NCI-H128 (cell line): ENCODE results near the gene CASZ1.

ENCODE experiments used
- DNase-seq: peaks from one replicate; lab custom pipeline; 2025; ENCODE audit not compliant: unreplicated experiment; lab: John Stamatoyannopoulos, UW

Gene CASZ1, protein sequence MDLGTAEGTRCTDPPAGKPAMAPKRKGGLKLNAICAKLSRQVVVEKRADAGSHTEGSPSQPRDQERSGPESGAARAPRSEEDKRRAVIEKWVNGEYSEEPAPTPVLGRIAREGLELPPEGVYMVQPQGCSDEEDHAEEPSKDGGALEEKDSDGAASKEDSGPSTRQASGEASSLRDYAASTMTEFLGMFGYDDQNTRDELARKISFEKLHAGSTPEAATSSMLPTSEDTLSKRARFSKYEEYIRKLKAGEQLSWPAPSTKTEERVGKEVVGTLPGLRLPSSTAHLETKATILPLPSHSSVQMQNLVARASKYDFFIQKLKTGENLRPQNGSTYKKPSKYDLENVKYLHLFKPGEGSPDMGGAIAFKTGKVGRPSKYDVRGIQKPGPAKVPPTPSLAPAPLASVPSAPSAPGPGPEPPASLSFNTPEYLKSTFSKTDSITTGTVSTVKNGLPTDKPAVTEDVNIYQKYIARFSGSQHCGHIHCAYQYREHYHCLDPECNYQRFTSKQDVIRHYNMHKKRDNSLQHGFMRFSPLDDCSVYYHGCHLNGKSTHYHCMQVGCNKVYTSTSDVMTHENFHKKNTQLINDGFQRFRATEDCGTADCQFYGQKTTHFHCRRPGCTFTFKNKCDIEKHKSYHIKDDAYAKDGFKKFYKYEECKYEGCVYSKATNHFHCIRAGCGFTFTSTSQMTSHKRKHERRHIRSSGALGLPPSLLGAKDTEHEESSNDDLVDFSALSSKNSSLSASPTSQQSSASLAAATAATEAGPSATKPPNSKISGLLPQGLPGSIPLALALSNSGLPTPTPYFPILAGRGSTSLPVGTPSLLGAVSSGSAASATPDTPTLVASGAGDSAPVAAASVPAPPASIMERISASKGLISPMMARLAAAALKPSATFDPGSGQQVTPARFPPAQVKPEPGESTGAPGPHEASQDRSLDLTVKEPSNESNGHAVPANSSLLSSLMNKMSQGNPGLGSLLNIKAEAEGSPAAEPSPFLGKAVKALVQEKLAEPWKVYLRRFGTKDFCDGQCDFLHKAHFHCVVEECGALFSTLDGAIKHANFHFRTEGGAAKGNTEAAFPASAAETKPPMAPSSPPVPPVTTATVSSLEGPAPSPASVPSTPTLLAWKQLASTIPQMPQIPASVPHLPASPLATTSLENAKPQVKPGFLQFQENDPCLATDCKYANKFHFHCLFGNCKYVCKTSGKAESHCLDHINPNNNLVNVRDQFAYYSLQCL (N-terminal part only)

DNA sequence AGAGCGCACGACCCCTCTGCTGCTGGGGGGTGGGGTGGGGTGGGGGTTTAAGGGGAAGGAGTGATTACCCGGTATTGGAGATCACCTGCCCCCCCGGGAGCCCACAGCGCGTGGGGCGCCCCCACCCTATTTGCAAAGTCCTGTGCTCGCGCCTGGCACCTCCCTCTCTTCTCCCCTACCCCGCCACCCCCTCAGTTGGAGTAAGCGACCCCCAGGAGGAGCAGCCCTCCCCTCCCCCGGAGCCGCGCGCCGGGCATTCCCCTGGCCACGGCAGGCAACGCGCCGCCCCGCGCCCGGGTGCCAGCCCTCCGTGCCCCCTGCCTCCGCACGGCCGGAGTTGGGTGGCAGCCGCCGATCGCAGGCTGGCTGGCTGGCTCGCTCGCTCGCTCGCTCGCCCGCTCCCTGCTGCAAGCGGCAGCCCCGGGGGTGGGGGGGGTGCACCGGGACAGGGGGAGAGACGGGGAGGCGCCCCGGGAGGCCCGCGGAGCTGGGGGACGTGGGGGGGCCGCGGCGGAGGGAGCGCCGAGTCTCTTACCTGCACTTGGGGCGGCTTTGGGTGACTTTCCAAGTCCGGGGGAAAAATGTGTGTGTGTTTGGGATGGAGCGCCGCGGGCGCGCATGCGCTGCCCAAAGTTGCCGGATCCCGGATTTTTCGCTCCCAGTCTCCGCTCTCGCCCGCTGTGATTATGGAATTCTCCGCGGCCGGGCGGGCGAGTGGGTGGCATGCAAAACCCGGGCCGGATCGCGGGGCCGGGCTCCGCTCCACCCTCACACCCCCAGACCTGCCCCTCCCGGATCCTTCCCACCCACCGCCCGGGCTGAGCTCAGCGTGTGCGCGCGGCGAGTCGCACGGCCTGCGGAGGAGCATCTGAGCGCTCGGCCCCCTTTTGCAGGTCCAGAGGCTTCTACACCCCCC, at the start of gene CASZ1:
Gene CASZ1, minus strand, starts transcription at position 618 of the 916 bp plus-strand sequence. CDS start 102,757 bp downstream, outside the sequence.
- DNase-seq = peak; percentile 94

DNA sequence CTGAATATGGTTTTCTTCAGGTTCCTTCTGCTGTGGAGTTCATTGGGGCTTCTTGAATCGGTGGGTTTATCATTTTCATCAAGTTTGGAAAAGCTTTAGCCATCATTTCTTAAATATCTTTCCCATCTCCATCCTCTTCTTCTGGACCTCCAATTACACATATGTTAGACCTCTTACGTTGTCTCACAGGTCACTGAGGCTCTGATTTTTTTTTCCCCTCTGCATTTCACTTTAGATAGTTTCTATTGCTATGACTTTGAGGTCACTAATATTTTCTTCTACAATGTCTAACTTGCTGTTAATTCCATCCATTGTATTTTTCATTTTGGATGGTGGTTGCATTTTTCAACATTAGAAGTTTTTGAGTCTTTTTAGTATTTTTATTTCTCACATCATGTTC, 47.3 kb upstream of the CASZ1 start:
- no peak for DNase-seq

DNA sequence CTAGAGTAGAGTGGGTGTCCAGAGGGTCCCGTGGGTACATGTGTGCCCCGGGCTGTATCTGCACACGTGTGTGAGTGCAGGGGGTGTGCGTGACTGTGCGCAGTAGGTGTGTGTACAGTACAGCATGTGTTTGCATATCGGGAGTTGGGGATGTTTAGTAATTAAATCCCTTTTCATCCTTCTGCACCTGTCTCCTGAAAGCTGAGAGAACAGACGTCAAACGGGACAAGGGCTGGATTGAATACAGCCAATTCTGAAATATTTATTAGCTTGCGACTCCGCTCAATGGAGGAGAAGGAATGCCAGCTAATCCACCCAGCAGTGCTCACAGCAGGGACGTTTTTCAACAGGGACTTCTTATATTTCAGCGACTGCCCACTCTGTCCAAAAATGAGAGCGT, 44.7 kb upstream of the CASZ1 start:
- DNase-seq = peak; percentile 50

DNA sequence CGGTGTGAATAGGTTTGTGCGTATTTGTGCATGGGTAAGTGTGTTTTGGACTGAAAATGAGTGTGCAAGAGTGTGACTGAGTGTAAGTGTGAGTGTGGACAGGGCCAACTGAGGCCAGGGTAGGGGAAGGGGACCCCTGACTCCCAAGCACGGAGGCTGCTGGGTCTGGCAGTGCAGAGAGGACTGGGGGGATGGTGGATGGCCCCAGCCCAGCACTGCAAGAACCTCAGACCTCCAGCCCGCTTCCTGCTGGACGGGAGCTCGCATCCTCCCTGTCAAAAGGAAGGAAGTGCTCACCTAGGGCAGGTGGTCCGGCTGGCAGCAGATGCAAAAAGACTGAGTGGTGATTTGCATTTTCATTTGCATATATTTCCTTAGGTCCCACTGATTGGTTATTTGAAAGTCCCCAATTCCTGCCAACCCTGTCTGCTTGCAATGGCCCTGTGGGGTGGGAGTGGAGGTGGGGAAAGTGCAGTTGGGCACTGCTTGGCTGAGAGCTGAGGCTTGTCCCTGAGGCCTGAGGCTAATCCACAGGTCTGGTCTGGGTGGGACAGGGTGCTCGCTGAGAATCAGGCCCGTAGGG, 42.8 kb upstream of the CASZ1 start:
- no peak for DNase-seq

DNA sequence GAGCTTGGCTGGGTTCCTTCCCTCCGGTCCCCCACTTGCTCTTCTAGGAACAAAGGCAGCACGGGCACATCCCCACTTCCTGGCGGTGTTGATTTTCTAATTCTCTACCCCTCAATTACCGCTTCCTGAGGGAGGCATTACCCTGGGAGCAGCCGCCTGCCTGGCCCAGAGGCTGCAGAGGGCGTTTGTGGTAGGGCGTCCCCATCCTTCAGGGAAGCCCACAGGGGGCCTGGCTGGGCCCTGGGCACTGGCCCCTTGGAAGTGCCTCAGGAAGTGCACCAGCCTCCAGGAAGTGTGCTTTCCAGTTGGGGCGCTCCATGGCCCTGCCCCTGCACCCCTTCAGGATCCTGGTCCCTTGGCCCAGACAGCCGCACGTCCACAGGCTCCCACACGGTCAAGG, 42.1 kb upstream of the CASZ1 start:
- DNase-seq = no peak

DNA sequence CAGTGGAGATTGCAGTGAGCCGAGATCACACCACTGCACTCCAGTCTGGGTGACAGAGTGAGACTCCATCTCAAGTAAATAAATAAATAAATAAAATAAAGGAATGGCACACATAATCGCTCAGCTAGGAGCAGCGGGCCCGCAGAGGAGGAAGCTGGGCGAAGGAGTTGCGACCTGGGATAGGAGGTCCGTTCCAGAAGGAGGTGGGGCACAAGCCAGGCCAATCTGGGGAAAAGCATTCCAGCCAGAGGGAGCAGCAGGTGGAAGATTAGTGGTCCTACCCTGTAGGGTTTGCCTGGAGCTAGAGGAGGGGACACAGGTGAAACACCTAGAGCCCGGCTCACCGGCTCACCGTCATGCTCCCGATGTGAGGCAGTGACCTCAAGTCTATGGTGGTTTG, 40.3 kb upstream of the CASZ1 start:
- DNase-seq = no peak

DNA sequence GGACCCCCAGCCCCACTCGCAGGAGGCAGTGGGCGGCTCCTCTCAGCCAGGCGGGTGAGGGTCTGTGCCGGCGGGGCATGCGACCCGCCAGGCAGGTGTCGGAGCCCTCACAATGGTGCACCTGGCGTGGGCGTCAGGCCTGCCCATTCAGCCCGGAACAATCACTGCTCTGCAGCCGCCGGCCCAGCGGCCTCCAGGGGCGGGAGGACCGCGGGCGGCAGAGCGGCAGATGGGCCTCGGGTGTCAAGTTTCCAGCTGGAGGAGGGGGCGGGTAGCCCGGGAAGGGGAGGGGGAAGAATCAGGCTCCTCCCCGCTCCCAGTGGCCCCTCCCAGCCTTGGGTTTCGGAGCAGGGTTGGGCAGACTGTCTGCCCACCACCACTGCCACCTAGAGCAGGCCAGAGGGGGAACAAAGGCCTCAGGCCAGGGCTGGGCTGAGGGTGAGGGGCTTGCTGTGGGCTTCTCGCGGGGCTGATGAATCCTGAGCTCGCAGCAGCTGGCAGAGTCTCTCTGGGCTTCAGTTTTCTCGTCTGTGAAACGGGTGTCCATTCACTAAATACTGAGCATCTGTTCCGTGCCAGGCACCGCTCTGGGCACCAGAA, 39.5 kb upstream of the CASZ1 start:
- peak; percentile 90 for DNase-seq

DNA sequence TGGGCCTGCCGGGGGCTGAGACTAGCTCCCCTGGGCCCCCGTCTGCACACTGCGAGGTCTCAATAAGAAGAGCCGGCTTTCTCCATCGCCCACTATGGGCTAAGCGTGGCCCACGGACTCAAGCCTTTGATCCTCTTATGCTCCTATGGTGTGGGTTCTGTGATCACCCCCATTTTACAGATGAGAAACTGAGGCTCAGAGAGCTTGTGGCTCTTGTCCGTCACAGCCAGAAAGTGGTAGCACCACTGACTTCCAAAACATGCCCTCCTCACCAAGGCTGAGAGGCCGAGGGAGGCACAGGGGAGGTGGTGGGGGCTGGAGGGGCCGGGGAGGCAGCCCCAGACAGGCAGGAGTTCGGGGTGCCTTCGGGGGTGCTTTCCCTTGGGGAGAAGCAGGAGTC, 39.0 kb upstream of the CASZ1 start:
- DNase-seq = no peak

DNA sequence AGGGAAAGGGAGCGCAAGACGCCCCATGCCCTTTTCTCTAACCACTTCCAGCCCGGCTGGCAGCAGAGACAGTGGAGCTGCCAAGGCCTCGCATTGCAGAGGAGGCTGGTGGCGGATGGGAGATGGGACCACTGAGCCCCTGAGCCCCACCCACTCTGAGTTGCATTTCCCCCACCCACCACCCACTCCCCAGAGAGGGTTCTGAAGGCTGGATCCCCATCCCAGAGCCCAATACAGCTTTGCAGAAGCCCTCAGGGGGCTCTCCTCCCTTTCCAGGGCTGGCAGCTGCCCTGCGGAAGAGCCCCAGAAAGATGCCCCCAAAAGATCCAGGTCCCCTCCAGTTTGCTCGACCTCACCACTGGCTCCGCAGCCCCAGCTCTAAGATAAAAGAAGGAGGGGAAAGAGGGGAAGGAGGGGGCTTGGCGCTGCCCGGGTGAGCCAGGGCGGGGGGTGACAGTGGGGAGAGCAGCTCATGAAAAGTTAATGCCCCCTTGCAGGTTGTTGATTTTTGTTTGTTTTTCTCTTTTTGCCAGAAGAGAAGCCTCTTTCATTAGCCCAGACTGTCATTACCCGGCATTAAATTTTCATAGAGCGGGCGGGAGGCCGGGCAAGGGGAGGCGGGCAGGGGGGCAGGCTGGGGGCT, 38.4 kb upstream of the CASZ1 start:
- no peak for DNase-seq

DNA sequence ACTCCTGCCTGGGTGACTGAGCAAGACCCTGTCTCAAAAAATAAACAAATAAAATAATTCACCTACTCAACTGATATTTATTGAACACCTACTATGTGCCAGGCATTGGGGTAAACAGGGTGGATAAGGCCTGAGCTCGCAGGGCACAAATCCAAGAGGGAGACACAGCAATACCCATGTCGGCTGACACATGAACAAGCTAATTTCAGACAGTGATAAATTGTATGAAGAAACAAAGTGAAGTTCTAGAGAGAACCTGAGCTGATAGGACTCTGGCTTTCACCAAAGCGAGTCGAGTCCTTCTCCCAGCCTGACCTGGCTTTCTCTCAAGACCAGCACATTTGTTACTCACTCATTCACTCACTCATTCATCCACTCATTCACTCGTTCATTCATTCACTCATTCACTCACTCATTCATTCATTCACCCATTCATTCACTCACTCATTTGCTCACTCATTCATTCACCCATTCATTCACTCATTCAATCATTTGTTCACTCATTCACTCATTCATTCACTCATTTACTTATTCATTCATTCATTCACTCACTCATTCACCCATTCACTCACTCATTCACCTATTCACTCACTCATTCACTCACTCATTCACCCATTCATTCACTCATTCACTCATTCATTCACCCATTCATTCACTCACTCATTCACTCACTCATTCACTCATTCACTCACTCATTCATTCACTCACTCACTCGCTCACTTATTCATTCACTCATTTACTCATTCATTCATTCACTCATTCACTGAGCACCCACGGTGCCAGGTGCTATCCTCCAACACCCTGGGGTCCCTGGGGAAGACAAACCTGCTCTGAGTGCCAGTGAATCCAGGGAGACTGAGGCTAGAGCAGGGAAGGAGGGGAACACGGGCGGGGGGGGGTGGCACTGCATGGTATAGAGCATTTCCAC, 37.4 kb upstream of the CASZ1 start:
- no peak for DNase-seq

DNA sequence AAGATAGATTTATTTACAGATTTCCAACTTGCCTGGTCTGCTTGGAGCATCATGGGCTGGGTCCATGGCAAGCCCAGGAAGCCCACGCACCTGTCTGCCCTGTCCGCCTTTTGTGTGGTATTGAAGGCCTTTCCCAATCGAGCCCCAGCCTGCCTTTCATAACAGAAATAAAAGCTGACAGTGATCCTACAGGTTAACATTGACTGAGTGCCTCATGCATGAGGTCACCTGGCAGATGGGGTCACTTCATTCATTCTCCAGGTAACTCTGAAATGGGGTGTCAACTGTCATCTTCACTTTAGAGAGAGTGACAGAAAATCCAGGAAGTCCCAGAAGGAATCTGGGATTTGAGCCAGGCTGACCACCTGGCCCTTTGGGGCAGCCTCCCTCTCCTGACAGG, 36.3 kb upstream of the CASZ1 start:
- DNase-seq = no peak

DNA sequence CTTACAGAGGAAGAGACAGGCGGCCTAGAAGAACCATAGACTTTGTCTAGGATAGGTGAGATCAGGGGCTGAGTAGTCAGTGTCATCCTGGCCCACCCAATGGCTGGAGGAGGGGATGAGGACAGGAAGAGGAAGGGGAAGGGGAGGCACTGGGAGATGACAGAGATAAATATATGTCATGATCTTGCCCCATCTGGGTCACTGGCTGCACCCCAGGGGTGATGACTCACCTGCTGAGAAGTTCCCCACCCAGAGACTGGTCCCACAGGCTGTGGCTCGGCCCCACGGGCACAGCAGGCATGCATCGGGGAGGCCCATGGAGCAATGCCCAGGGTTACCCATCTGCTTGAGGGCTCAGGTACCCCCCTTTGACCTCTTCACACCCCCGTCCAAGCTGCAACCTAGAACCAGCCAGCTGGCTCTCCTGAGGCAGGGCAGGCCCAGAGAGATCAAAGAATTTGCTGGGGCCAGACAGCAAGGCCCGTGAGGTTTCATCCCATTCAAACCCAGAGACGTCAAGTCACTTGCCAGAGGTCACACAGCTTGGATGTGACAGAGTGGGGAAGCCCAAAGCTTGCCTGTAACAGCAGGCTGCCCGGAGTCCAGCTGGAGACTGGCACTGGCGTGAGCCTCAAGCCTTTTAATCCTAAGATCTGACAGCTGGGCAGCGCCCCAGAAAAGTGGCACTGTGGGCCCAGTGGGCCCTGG, 34.7 kb upstream of the CASZ1 start:
- DNase-seq = no peak

DNA sequence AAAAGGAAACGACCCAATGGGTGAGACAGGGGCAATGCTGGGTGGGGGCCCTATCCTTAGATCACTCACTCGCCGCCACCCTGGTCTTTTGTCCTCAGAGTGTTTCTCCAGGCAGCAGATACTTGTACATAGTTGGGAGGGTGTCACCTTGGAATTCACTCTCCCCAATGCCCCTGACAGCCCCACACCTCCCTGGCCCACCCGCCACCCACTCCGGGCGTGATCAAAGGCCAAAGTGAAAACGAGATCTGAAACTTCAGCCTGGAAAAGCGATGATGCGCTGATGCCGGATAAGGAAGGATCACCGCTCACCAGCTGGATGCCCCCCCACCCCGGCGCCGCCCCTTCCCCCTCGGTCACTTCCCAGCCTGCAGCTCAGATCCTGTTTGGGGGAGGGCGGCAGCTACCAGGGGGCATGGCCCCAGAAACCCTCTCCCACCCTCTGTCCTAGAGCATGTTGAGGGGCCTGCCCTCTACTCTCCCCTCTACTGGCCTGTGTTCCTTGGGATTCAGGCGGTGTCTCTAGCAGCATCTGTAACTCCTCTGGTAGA, 33.6 kb upstream of the CASZ1 start:
- DNase-seq = no peak

DNA sequence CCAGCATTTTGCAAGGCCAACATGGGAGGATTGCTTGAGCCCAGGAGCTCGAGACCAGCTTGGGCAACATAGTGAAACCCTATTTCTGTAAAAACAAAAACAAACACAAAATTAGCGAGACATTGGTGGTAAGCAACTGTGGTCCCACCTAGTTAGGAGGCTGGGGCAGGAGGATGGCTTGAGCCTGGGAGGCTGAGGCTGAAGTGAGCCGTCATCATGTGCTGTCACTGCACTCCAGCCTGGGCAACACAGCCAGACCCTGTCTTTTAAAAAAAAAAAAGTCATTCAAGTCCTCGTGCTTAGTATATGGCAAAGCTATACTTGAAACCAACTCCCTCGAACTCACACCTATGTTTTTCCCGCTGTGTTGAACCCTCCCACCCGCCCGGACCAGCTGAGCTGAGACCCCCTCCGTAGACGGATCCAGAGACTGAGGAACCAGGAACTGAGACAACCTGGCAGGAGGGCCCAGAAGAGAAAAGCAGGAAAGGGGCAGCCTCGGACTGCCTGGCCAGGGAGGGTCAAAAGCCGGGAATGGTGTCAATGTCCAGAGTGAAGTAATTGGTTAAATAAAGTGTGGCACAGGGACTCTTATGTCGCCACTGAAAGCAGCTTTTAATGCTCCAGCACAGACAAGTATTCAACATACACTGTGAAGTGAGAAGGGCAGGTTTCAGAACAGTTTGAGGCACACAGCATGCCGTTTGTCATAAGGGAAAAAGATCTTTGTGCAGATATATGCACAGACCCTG, 32.8 kb upstream of the CASZ1 start:
- no peak for DNase-seq

DNA sequence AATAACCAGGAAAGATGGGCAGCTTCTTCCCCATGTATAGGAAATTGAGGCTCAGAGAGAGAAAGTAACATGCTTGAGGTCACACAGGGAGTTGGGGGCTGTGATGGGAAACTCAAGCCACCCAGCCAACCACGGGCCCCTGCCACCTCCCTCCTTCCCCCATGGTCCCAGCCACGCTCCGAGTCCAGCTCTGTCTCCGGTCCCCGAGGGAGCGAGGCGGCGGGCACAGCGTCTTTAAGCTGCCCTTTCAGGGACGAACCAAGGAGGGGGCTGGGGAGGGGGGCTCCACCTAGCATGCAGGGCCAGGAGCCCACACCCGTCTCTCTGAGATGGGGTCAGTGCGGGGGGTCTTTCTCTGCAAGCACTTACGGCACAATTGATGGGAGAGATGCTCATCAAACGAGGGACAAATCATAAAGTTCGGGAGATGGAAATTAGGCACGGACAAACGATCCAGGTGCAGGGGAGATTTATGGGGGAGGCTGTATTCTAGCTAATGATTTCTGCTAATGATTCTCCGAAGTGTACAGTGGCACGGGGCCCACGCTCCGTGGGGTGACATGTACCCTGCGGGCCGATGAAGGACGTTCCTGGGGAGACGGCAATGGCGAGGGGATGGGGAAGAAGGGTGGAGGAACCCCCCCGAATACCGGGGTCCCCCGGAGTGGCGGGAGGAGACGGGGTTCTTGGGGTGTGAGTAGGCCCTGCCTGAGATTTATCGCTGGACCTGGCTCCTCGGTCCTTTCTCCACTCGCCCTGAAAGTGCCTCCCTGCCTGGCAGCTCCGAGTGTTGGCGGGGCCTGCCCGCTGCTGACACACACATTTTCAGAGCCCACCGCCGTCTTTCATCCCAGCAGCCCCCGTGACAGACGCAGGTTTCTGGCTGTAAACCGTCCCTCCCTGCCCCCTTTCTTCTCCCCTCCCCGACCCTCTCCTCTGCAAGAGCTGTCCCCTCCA, 31.2 kb upstream of the CASZ1 start:
- DNase-seq = no peak
